Measurements from ENCODE around the gene DNPEP.

Gene DNPEP

GRCh38 chr2:219426534-219427136, 38.9 kb upstream of the DNPEP start:
- DNase-seq (ENCODE audit: extremely low read depth, insufficient read length), result no peak
- Histone ChIP-seq H3K27me3 (replicated peaks; ENCODE audit: control insufficient read depth, insufficient read depth, low read length) (no peaks in the 10 kb centered on the region; the same call in 1 of the 2 replicates), H3K4me3 (replicated peaks; ENCODE audit: low read depth, low read length) (no peak overlapping the region), H3K36me3 (ENCODE audit: control insufficient read depth, insufficient read depth, low read length) (no peaks in the 10 kb centered on the region)
- TF ChIP-seq CTCF (IDR thresholded peaks at IDR 0.05; ENCODE audit: insufficient read depth, low read length, poor library complexity, severe bottlenecking), result no peak

- H3K27me3 ChIP-seq (replicated peaks; ENCODE audit: control insufficient read depth, insufficient read depth, low read length), result no peaks in the 10 kb centered on the region; the same call in 1 of the 2 replicates
Measured at GRCh38 chr2:219426068-219426443, 38.3 kb upstream of the DNPEP start.

GRCh38 chr2:219425238-219426067, 37.7 kb upstream of the DNPEP start:
- Histone ChIP-seq H3K4me3 (replicated peaks; ENCODE audit: low read depth, low read length) (no peak overlapping the region), H3K36me3 (ENCODE audit: control insufficient read depth, insufficient read depth, low read length) (no peaks in the 10 kb centered on the region), H3K27me3 (replicated peaks; ENCODE audit: control insufficient read depth, insufficient read depth, low read length) (no peaks in the 10 kb centered on the region; the same call in 1 of the 2 replicates)
- TF ChIP-seq CTCF (IDR thresholded peaks at IDR 0.05; ENCODE audit: insufficient read depth, low read length, poor library complexity, severe bottlenecking), result no peak
- DNase-seq (ENCODE audit: extremely low read depth, insufficient read length), result no peak

More at GRCh38 chr2:219426068-219426443, 38.3 kb upstream of the DNPEP start:
- H3K4me3 ChIP-seq (replicated peaks; ENCODE audit: low read depth, low read length), result no peak overlapping the region
- no peak for DNase-seq (ENCODE audit: extremely low read depth, insufficient read length)
- TF ChIP-seq CTCF (IDR thresholded peaks at IDR 0.05; ENCODE audit: insufficient read depth, low read length, poor library complexity, severe bottlenecking), result no peak
- no peaks in the 10 kb centered on the region for H3K36me3 ChIP-seq (ENCODE audit: control insufficient read depth, insufficient read depth, low read length)

GRCh38 chr2:219423652-219424377, 36.1 kb upstream of the DNPEP start:
- Histone ChIP-seq H3K4me3 (replicated peaks; ENCODE audit: low read depth, low read length) (no peak overlapping the region), H3K27me3 (replicated peaks; ENCODE audit: control insufficient read depth, insufficient read depth, low read length) (no peaks in the 10 kb centered on the region; the same call in 1 of the 2 replicates), H3K36me3 (ENCODE audit: control insufficient read depth, insufficient read depth, low read length) (no peaks in the 10 kb centered on the region)
- no peak for DNase-seq (ENCODE audit: extremely low read depth, insufficient read length)
- no peak for TF ChIP-seq CTCF (IDR thresholded peaks at IDR 0.05; ENCODE audit: insufficient read depth, low read length, poor library complexity, severe bottlenecking)

GRCh38 chr2:219422952-219423534, 35.3 kb upstream of the DNPEP start:
- Histone ChIP-seq H3K27me3 (replicated peaks; ENCODE audit: control insufficient read depth, insufficient read depth, low read length) (no peaks in the 10 kb centered on the region; the same call in 1 of the 2 replicates), H3K4me3 (replicated peaks; ENCODE audit: low read depth, low read length) (no peak overlapping the region), H3K36me3 (ENCODE audit: control insufficient read depth, insufficient read depth, low read length) (no peaks in the 10 kb centered on the region)
- DNase-seq (ENCODE audit: extremely low read depth, insufficient read length), result no peak
- TF ChIP-seq CTCF (IDR thresholded peaks at IDR 0.05; ENCODE audit: insufficient read depth, low read length, poor library complexity, severe bottlenecking), result no peak

All from GM06990 (cell line).